T-helper 1 cell treated with Interleukin-12 subunit alpha and Interleukin-12 subunit beta and Interleukin-4 antibody, amounts not matched to agents 30 μg/mL and 1 μg/mL, for 36 hours (primary cell): ENCODE data around the gene ATP5F1B.
A peak's percentile ranks its signal among the peaks of the same experiment; 100 is the strongest.

Experiments used
- H3K27ac Mint-ChIP-seq: one replicate; pipeline ENCODE4 v1.8.0; 2021; ENCODE audit warnings: mild to moderate bottlenecking, mixed read lengths
- H3K27me3 Mint-ChIP-seq: one replicate; pipeline ENCODE4 v1.8.0; 2021; ENCODE audit warnings: low read depth, mixed read lengths
- H3K36me3 Mint-ChIP-seq: one replicate; pipeline ENCODE4 v1.8.0; 2021; ENCODE audit warnings: low read depth, mixed read lengths
- H3K4me1 Mint-ChIP-seq: one replicate; pipeline ENCODE4 v1.8.0; 2021; ENCODE audit warnings: low read depth, mixed read lengths
- H3K4me3 Mint-ChIP-seq: one replicate; pipeline ENCODE4 v1.8.0; 2021; ENCODE audit warnings: mild to moderate bottlenecking, moderate library complexity, mixed read lengths
- H3K9me3 Mint-ChIP-seq: one replicate; pipeline ENCODE4 v1.8.0; 2021; ENCODE audit warnings: mixed read lengths

ATP5F1B gene

GRCh38 chr12:56634837-56635791, 10.7 kb downstream of the ATP5F1B start:
- H3K9me3 Mint-ChIP-seq = no peaks in the 10 kb centered on the region
- H3K4me3 Mint-ChIP-seq = peak overlapping the region; percentile 98
- peaks cover 67% of the 10 kb centered on the region for H3K4me1 Mint-ChIP-seq
- H3K27ac Mint-ChIP-seq = peak overlapping the region; percentile 97
- peaks cover 28% of the 10 kb centered on the region for H3K36me3 Mint-ChIP-seq
- H3K27me3 Mint-ChIP-seq = no peaks in the 10 kb centered on the region

GRCh38 chr12:56634242-56634836, 11.4 kb downstream of the ATP5F1B start:
- Mint-ChIP-seq H3K4me3 (peak overlapping the region; percentile 98), H3K36me3 (peaks cover 24% of the 10 kb centered on the region), H3K27ac (peak overlapping the region; percentile 86), H3K27me3 (no peaks in the 10 kb centered on the region), H3K4me1 (peaks cover 67% of the 10 kb centered on the region), H3K9me3 (no peaks in the 10 kb centered on the region)

GRCh38 chr12:56633468-56634241, 12.1 kb downstream of the ATP5F1B start:
- no peaks in the 10 kb centered on the region for H3K27me3 Mint-ChIP-seq
- peak overlapping the region; percentile 98 for H3K4me3 Mint-ChIP-seq
- H3K4me1 Mint-ChIP-seq = peaks cover 65% of the 10 kb centered on the region
- H3K9me3 Mint-ChIP-seq = no peaks in the 10 kb centered on the region
- peaks cover 23% of the 10 kb centered on the region for H3K36me3 Mint-ChIP-seq
- peak overlapping the region; percentile 86 for H3K27ac Mint-ChIP-seq

- no peaks in the 10 kb centered on the region for H3K27me3 Mint-ChIP-seq
- H3K4me3 Mint-ChIP-seq = peak overlapping the region; percentile 57
- no peaks in the 10 kb centered on the region for H3K9me3 Mint-ChIP-seq
- H3K36me3 Mint-ChIP-seq = peaks cover 21% of the 10 kb centered on the region
- no peak overlapping the region for H3K27ac Mint-ChIP-seq
- H3K4me1 Mint-ChIP-seq = peaks cover 70% of the 10 kb centered on the region
These were observed 12.9 kb downstream of the ATP5F1B start for GRCh38 chr12:56632701-56633467.

GRCh38 chr12:56631790-56632700, 13.7 kb downstream of the ATP5F1B start:
- Mint-ChIP-seq H3K4me3 (peak overlapping the region; percentile 57), H3K36me3 (peaks cover 17% of the 10 kb centered on the region), H3K4me1 (peaks cover 64% of the 10 kb centered on the region), H3K27me3 (no peaks in the 10 kb centered on the region), H3K27ac (peak overlapping the region; percentile 39), H3K9me3 (no peaks in the 10 kb centered on the region)

GRCh38 chr12:56630180-56630632, 15.6 kb downstream of the ATP5F1B start, which contains the start of gene BAZ2A:
Gene BAZ2A, minus strand, starts transcription at chr12:56630326. Its CDS starts 12,796 bp downstream, at chr12:56617530.
- Mint-ChIP-seq H3K27ac (peak within 1 kb of the TSS; percentile 82), H3K27me3 (no peaks in the 10 kb centered on the region), H3K4me1 (peaks cover 63% of the 10 kb centered on the region), H3K36me3 (peaks cover 26% of the 10 kb centered on the region), H3K4me3 (peak within 1 kb of the TSS; percentile 88), H3K9me3 (no peaks in the 10 kb centered on the region)

GRCh38 chr12:56629459-56630179, 16.2 kb downstream of the ATP5F1B start:
- H3K9me3 Mint-ChIP-seq = no peaks in the 10 kb centered on the region
- peak overlapping the region; percentile 88 for H3K4me3 Mint-ChIP-seq
- peak overlapping the region; percentile 77 for H3K27ac Mint-ChIP-seq
- H3K27me3 Mint-ChIP-seq = no peaks in the 10 kb centered on the region
- peaks cover 26% of the 10 kb centered on the region for H3K36me3 Mint-ChIP-seq
- H3K4me1 Mint-ChIP-seq = peaks cover 60% of the 10 kb centered on the region

GRCh38 chr12:56628671-56629458, 16.9 kb downstream of the ATP5F1B start:
- no peaks in the 10 kb centered on the region for H3K27me3 Mint-ChIP-seq
- H3K27ac Mint-ChIP-seq = peak overlapping the region; percentile 77
- H3K36me3 Mint-ChIP-seq = peaks cover 26% of the 10 kb centered on the region
- peak overlapping the region; percentile 88 for H3K4me3 Mint-ChIP-seq
- peaks cover 59% of the 10 kb centered on the region for H3K4me1 Mint-ChIP-seq
- H3K9me3 Mint-ChIP-seq = no peaks in the 10 kb centered on the region

GRCh38 chr12:56626701-56627100, 19.1 kb downstream of the ATP5F1B start:
- Mint-ChIP-seq H3K27ac (no peak overlapping the region), H3K9me3 (no peaks in the 10 kb centered on the region), H3K27me3 (no peaks in the 10 kb centered on the region), H3K36me3 (peaks cover 33% of the 10 kb centered on the region), H3K4me1 (peaks cover 46% of the 10 kb centered on the region), H3K4me3 (no peak overlapping the region)

GRCh38 chr12:56622535-56622934, 23.2 kb downstream of the ATP5F1B start:
- Mint-ChIP-seq H3K4me1 (peaks cover 32% of the 10 kb centered on the region), H3K4me3 (no peak overlapping the region), H3K36me3 (peaks cover 30% of the 10 kb centered on the region), H3K9me3 (no peaks in the 10 kb centered on the region), H3K27me3 (no peaks in the 10 kb centered on the region), H3K27ac (peak overlapping the region; percentile 39)

- Mint-ChIP-seq H3K4me1 (peaks cover 11% of the 10 kb centered on the region), H3K27ac (no peak overlapping the region), H3K36me3 (peaks cover 53% of the 10 kb centered on the region), H3K4me3 (no peak overlapping the region), H3K27me3 (no peaks in the 10 kb centered on the region), H3K9me3 (no peaks in the 10 kb centered on the region)
These were observed 28.9 kb downstream of the ATP5F1B start for GRCh38 chr12:56616925-56617324.

GRCh38 chr12:56616244-56616643, 29.5 kb downstream of the ATP5F1B start:
- H3K27me3 Mint-ChIP-seq = no peaks in the 10 kb centered on the region
- H3K27ac Mint-ChIP-seq = no peak overlapping the region
- H3K9me3 Mint-ChIP-seq = no peaks in the 10 kb centered on the region
- no peak overlapping the region for H3K4me3 Mint-ChIP-seq
- peaks cover 59% of the 10 kb centered on the region for H3K36me3 Mint-ChIP-seq
- peaks cover 11% of the 10 kb centered on the region for H3K4me1 Mint-ChIP-seq
